GM21515 (cell line): ENCODE measurements around the gene IFFO2.

Experiments used
- ATAC-seq: cut with Tn5 transposase; IDR thresholded peaks from one replicate; pipeline ENCODE4 v1.9.1; 2021; ENCODE audit not compliant: unreplicated experiment

The IFFO2 gene

GRCh38 chr1:18956193-18957135, at the start of gene IFFO2:
Gene IFFO2 (minus strand): TSS chr1:18956676. CDS start chr1:18956332, 344 bp downstream.
- ATAC-seq: peak; percentile 64

GRCh38 chr1:19006000-19006399, 49.5 kb upstream of the IFFO2 start:
- no peak for ATAC-seq

- no peak for ATAC-seq
Measured at GRCh38 chr1:19003371-19004290, 47.2 kb upstream of the IFFO2 start.

- no peak for ATAC-seq
Measured at GRCh38 chr1:19000065-19000464, 43.6 kb upstream of the IFFO2 start.

GRCh38 chr1:18999359-18999758, 42.9 kb upstream of the IFFO2 start:
- no peak for ATAC-seq

- no peak for ATAC-seq
Measured at GRCh38 chr1:18998016-18998724, 41.7 kb upstream of the IFFO2 start.

- no peak for ATAC-seq
Measured at GRCh38 chr1:18997508-18997907, 41.0 kb upstream of the IFFO2 start.

GRCh38 chr1:18996548-18997177, 40.2 kb upstream of the IFFO2 start:
- no peak for ATAC-seq

- no peak for ATAC-seq
Measured at GRCh38 chr1:18994381-18994780, 37.9 kb upstream of the IFFO2 start.

- ATAC-seq: no peak
Measured at GRCh38 chr1:18992646-18993045, 36.2 kb upstream of the IFFO2 start.

- no peak for ATAC-seq
Measured at GRCh38 chr1:18991585-18991984, 35.1 kb upstream of the IFFO2 start.

GRCh38 chr1:18989896-18990295, 33.4 kb upstream of the IFFO2 start:
- ATAC-seq: no peak

- no peak for ATAC-seq
Measured at GRCh38 chr1:18989176-18989799, 32.8 kb upstream of the IFFO2 start.

- ATAC-seq: no peak
Measured at GRCh38 chr1:18981242-18981641, 24.8 kb upstream of the IFFO2 start.

GRCh38 chr1:18978706-18979105, 22.2 kb upstream of the IFFO2 start:
- ATAC-seq: no peak

GRCh38 chr1:18977428-18977827, 21.0 kb upstream of the IFFO2 start:
- no peak for ATAC-seq

GRCh38 chr1:18976096-18976495, 19.6 kb upstream of the IFFO2 start:
- no peak for ATAC-seq

GRCh38 chr1:18974606-18975005, 18.1 kb upstream of the IFFO2 start:
- ATAC-seq: no peak

- ATAC-seq: no peak
Measured at GRCh38 chr1:18974005-18974404, 17.5 kb upstream of the IFFO2 start.

- ATAC-seq: no peak
Measured at GRCh38 chr1:18973446-18973955, 17.0 kb upstream of the IFFO2 start.
